ENCODE results near the gene FUBP3.

DNA sequence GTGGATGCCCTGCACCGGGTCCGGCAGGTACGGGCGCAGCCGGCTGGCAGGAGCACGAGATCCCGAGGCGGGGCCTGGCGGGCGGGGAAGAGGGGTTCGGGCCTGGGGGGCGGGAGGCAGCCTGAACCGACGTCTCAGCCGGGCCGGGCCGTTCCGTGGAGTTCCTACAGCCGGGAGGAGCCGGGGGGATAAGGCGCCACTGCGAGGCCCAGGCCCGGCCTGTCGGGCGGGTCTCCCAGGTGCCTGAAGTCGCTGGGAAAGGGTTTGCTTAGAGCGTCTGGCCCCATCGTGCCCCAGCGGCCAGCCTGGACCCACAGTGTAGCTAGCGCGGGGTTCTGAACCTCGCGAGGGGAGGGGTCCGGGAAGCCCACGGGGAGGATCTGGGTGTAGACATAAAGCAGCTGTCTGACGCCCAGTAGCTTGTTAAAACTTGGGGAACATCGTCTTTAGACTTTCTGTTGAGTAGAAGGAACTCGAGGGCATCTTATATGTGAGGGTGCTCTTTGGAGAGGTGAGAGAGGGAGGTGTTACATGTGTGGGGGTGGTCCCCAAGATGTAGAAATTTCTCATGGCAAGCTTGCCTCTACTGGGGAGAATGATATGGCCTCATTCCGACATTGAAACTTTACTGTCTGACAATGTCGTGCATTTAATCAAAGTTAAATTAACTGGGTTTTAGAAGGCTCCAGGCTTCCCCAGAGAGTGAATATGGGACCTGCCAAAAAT, 524 bp downstream of the FUBP3 start:
- TF ChIP-seq, protein P1, sequence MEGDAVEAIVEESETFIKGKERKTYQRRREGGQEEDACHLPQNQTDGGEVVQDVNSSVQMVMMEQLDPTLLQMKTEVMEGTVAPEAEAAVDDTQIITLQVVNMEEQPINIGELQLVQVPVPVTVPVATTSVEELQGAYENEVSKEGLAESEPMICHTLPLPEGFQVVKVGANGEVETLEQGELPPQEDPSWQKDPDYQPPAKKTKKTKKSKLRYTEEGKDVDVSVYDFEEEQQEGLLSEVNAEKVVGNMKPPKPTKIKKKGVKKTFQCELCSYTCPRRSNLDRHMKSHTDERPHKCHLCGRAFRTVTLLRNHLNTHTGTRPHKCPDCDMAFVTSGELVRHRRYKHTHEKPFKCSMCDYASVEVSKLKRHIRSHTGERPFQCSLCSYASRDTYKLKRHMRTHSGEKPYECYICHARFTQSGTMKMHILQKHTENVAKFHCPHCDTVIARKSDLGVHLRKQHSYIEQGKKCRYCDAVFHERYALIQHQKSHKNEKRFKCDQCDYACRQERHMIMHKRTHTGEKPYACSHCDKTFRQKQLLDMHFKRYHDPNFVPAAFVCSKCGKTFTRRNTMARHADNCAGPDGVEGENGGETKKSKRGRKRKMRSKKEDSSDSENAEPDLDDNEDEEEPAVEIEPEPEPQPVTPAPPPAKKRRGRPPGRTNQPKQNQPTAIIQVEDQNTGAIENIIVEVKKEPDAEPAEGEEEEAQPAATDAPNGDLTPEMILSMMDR (IDR thresholded peaks at IDR 0.05 in 4 of 5, conservative IDR thresholded peaks at IDR 0.05 in 1 of 5): no peak
- no peak for TF ChIP-seq POLR2A (IDR thresholded peaks at IDR 0.05)

All from gastrocnemius medialis (tissue), 4 donors.